ENCODE results near the gene ARID3A. TPM values are rescaled to one million over a fixed set of nuclear protein-coding genes. Genes with fewer than 3 reads are reported as not detected.

ARID3A gene
- total and polyA plus RNA-seq, 2 of the 13 experiments (the other 11 are each of a cell fraction or from before 2014, with no cell fraction given): 71.3 to 77.9 TPM

GRCh38 chr19:917323-918151 lies 8.3 kb upstream of the ARID3A start, which contains the start of gene KISS1R (continued):
- TF ChIP-seq REL (CRISPR knock-in tag; conservative IDR thresholded peaks at IDR 0.05) (peak; percentile 53; the same call in 1 of the 2 replicates), ZNF280D (CRISPR knock-in tag; IDR thresholded peaks at IDR 0.05) (no peak), ZBED4 (CRISPR knock-in tag; IDR thresholded peaks at IDR 0.05; ENCODE audit: borderline replicate concordance) (peak; percentile 42; the same call in 1 of the 2 replicates), KAT2B (IDR thresholded peaks at IDR 0.05; ENCODE audit: borderline replicate concordance, low read depth, low read length) (no peak), ZFX (CRISPR knock-in tag; IDR thresholded peaks at IDR 0.05; ENCODE audit: low read depth) (0 out of 2 replicates have a peak, but pooled peaks have one; percentile 67), IKZF5 (CRISPR knock-in tag; IDR thresholded peaks at IDR 0.05) (no peak), POLR2G (IDR thresholded peaks at IDR 0.05; ENCODE audit: low read depth, low read length) (no peak; the same call in 1 of the 2 replicates), CSRNP2 (CRISPR knock-in tag; conservative IDR thresholded peaks at IDR 0.05; ENCODE audit: low read depth) (no peak), ZSCAN29 (CRISPR knock-in tag; conservative IDR thresholded peaks at IDR 0.05) (no peak), BRCA1 (CRISPR knock-in tag; IDR thresholded peaks at IDR 0.05) (0 out of 2 replicates have a peak, but pooled peaks have one; percentile 65), SP1 (IDR thresholded peaks at IDR 0.05) (no peak), SP1 (CRISPR knock-in tag; IDR thresholded peaks at IDR 0.05) (peak; percentile 51), MXD4 (CRISPR knock-in tag; IDR thresholded peaks at IDR 0.05) (peak; percentile 88; the same call in 1 of the 2 replicates), THAP9 (CRISPR knock-in tag; IDR thresholded peaks at IDR 0.05; ENCODE audit: borderline replicate concordance) (peak; percentile 81; the same call in 1 of the 2 replicates), ZNF766 (CRISPR knock-in tag; IDR thresholded peaks at IDR 0.05; ENCODE audit: borderline replicate concordance) (peak; percentile 57)

Measured in HepG2 (cell line).